GM12801 (cell line): Measurements from ENCODE around the gene ITIH1.

Experiments
- CTCF ChIP-seq: IDR thresholded peaks from one replicate; pipeline ENCODE4 v1.5.1; 2011; ENCODE audit warnings: control low read depth; ENCODE audit not compliant: insufficient read length; ENCODE audit errors: extremely low read depth

ITIH1 gene

GRCh38 chr3:52777127-52777958 is at the start of gene ITIH1:
TSS of gene ITIH1 (plus strand) at chr3:52777599. CDS start at chr3:52777616, 17 bp downstream.
- no peak for TF ChIP-seq CTCF

GRCh38 chr3:52730681-52731080 is 46.7 kb upstream of the ITIH1 start:
- no peak for TF ChIP-seq CTCF

- TF ChIP-seq CTCF, result no peak
Observed at GRCh38 chr3:52731590-52731989, 45.8 kb upstream of the ITIH1 start.

- TF ChIP-seq CTCF, result no peak
Observed at GRCh38 chr3:52733256-52733891, 44.0 kb upstream of the ITIH1 start.

- no peak for TF ChIP-seq CTCF
Observed at GRCh38 chr3:52739730-52740129, 37.7 kb upstream of the ITIH1 start.

- no peak for TF ChIP-seq CTCF
Observed at GRCh38 chr3:52742418-52743041, 34.9 kb upstream of the ITIH1 start.

- no peak for TF ChIP-seq CTCF
Observed at GRCh38 chr3:52743152-52743551, 34.2 kb upstream of the ITIH1 start.
